ENCODE data around the gene SLX4IP. TPM values are rescaled to one million over a fixed set of nuclear protein-coding genes. Genes with fewer than 3 reads are reported as not detected.

SLX4IP gene
- total RNA-seq, 3 donors from 2014 or later: 3.8 to 4.7 (median 4.6) TPM

DNA sequence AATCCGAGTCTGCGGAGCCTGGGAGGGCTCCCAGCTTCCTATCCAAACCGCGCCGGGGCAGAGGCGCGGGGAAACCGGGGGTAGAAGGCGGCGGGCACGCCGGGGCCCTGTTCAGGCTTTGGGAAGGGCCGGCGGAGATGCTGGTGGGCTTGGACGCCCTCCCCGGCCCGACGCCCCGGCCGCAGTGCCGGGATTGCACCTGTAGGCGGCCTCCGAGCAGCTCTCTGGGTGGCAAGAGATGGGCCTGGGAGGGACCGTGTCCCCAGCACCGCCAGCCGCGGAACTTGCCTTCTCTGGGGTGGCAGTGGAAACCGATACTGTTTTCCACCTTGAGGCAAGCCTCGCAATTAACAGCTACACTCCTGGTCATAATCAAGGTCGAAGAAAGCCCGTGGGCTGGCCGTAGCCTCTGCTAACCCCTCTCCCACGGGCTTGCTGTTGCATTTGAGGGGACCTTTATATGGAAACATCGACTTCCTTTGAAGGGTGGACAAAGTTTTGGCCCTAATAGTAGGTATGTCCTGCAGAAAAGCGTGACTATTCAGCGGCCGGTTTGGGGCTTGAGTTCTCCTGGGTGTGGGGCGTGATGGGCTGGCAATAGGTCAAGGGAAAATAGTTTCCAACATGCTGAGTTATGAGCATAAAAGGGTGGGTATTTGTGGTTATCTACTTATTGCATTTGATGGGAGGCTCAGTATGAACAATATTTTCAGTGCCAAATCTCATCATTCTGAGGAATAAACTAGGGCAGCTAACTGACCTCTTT lies 239.8 kb downstream of the SLX4IP start:
- Mint-ChIP-seq H3K9me3 (no peaks in the 10 kb centered on the region), H3K36me3 (ENCODE audit: insufficient read depth) (no peaks in the 10 kb centered on the region), H3K27me3 (ENCODE audit: low read depth) (peaks cover 55% of the 10 kb centered on the region), H3K4me3 (peak overlapping the region; percentile 56), H3K4me1 (ENCODE audit: low read depth) (peaks cover 30% of the 10 kb centered on the region)
- ATAC-seq (peak; percentile 41), DNase-seq (no peak)

DNA sequence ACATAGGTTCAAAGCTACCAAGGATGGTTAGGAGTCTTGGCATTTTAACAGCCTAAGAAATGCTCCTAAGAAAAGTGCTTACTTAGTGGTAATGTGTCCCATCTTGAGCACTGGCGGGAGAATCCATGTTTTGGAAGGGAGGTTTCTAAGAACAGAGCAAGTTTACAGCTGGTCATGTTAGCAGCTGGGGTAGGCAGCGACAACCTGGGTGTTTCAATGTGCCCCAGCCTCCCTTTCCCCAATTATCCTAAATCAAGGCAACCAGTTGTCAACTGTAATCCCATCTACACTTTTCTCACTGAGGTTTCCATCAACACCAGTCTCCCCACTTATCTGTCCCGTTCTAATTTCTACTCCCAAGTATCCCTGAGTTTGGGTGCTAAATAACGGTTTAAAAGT lies 240.3 kb downstream of the SLX4IP start:
- H3K4me3 Mint-ChIP-seq: peak overlapping the region; percentile 56
- H3K4me1 Mint-ChIP-seq (ENCODE audit: low read depth): peaks cover 29% of the 10 kb centered on the region
- peaks cover 49% of the 10 kb centered on the region for H3K27me3 Mint-ChIP-seq (ENCODE audit: low read depth)
- no peak for DNase-seq
- no peak for ATAC-seq
- no peaks in the 10 kb centered on the region for H3K9me3 Mint-ChIP-seq
- H3K36me3 Mint-ChIP-seq (ENCODE audit: insufficient read depth): no peaks in the 10 kb centered on the region

DNA sequence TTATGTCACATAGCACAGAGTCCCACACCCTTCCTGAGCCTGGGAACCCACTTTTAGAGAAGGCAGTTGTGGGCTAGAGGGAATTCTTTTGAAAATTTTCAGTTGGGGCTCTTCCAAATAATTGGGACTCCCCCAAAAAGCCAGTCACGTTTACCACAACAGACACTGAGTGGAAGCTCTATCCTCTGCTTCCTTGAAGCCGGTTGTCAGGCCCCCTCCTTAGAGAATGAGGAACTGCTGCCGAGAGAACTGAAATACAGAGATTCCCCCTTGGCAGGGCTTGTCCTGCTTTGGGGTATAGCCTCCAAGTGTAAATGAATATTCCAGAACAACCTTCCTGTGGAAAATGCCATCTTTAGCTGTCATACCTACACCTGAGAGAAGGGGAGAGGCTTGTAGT lies 241.4 kb downstream of the SLX4IP start:
- Mint-ChIP-seq H3K4me3 (no peak overlapping the region), H3K36me3 (ENCODE audit: insufficient read depth) (no peaks in the 10 kb centered on the region), H3K27me3 (ENCODE audit: low read depth) (peaks cover 39% of the 10 kb centered on the region), H3K9me3 (no peaks in the 10 kb centered on the region), H3K4me1 (ENCODE audit: low read depth) (peaks cover 19% of the 10 kb centered on the region)
- DNase-seq: no peak
- no peak for ATAC-seq

Other genes starting within 250 kb of the SLX4IP start
- gene SNAP25, start 216.5 kb upstream of the SLX4IP start, total RNA-seq: under 1 TPM in 1 of 3 donors, not detected in 2; 0.10 TPM
- gene MKKS, start 1.1 kb upstream of the SLX4IP start, total RNA-seq: 1 to 10 TPM; 5.5 to 6.2 (median 6.0) TPM
- gene JAG1, start 238.7 kb downstream of the SLX4IP start, total RNA-seq: under 1 TPM; 0.33 to 0.47 (median 0.38) TPM

All from activated T-cell treated with anti-CD3 and anti-CD28 coated beads, Interleukin-2, amount 50 U/mL, for 4 hours (primary cell).